BJ (cell line): Measurements from ENCODE around the gene ARHGAP24. TPM values are rescaled to one million over a fixed set of nuclear protein-coding genes. Genes with fewer than 3 reads are reported as not detected.

ENCODE experiments used
- CTCF ChIA-PET: fragments of 350-600 bp; formaldehyde crosslinking; extraction: SDS; loops from one replicate; lab custom pipeline; 2021; ENCODE audit warnings: antibody characterized with exemption, inconsistent platforms; lab: Yijun Ruan, JAX
- POLR2A ChIA-PET: fragments of 300-600 bp; sonication (Branson Sonifier 250); formaldehyde crosslinking; extraction: SDS; loops from one replicate; lab custom pipeline; 2021; ENCODE audit warnings: antibody characterized with exemption; lab: Charles Lee
- DNase-seq: peaks from one replicate; pipeline ENCODE4 v3.0.0-alpha.2; 2011; ENCODE audit warnings: low read depth
- H3K27me3 ChIP-seq: 2 replicates; pipeline ENCODE4 v1.6.0; 2011; ENCODE audit warnings: low read length; ENCODE audit not compliant: control insufficient read depth, insufficient read depth
- H3K36me3 ChIP-seq: 2 replicates; pipeline ENCODE4 v1.5.1; 2011; ENCODE audit warnings: low read length; ENCODE audit not compliant: control insufficient read depth, insufficient read depth
- H3K4me3 ChIP-seq: 2 replicates; pipeline ENCODE4 v1.5.1; 2011; ENCODE audit warnings: low read depth, mild to moderate bottlenecking, control low read depth, low read length
- CTCF ChIP-seq: IDR thresholded peaks from 2 replicates; pipeline ENCODE4 v1.5.1; 2011; ENCODE audit warnings: low read depth, mild to moderate bottlenecking, control low read depth, inconsistent platforms, low read length, moderate library complexity; ENCODE audit not compliant: insufficient read depth
- polyA plus RNA-seq: library from polyadenylated mRNA; depleted of rRNA; stranded (reverse); fragments of >200 nt; gene quantifications from 2 replicates; pipeline ENCODE4 v1.2.3, GENCODE V29; 2011

Gene ARHGAP24
- polyA plus RNA-seq, 1 experiment, result 17.7 TPM

GRCh38 chr4:85720735-85721134 lies 245.8 kb downstream of the ARHGAP24 start:
- no peak for TF ChIP-seq CTCF
- no peak overlapping the region for H3K4me3 ChIP-seq
- H3K36me3 ChIP-seq, result no peaks in the 10 kb centered on the region
- H3K27me3 ChIP-seq, result no peaks in the 10 kb centered on the region
- ChIA-PET CTCF (no interaction called here), POLR2A (no interaction called here)
- no peak for DNase-seq

GRCh38 chr4:85722401-85722800 lies 247.5 kb downstream of the ARHGAP24 start:
- no peak for DNase-seq

GRCh38 chr4:85722807-85723206 lies 247.9 kb downstream of the ARHGAP24 start:
- DNase-seq, result no peak
- no peaks in the 10 kb centered on the region for H3K27me3 ChIP-seq
- no peak for TF ChIP-seq CTCF
- no peaks in the 10 kb centered on the region for H3K36me3 ChIP-seq
- CTCF ChIA-PET, result no interaction called here
- POLR2A ChIA-PET, result no interaction called here
- H3K4me3 ChIP-seq, result no peak overlapping the region

More at GRCh38 chr4:85722401-85722800, 247.5 kb downstream of the ARHGAP24 start:
- ChIA-PET CTCF (no interaction called here), POLR2A (no interaction called here)
- H3K4me3 ChIP-seq, result no peak overlapping the region
- H3K27me3 ChIP-seq, result no peaks in the 10 kb centered on the region
- no peaks in the 10 kb centered on the region for H3K36me3 ChIP-seq
- no peak for TF ChIP-seq CTCF

GRCh38 chr4:85724791-85725563 lies 250.0 kb downstream of the ARHGAP24 start:
- POLR2A ChIA-PET, result no interaction called here
- no peak for TF ChIP-seq CTCF
- CTCF ChIA-PET, result interaction anchor here (1.2 kb wide), 1 partner anchor 322 kb away, joined by 4 read pairs; no protein-coding TSS in a partner anchor
- Histone ChIP-seq H3K27me3 (no peaks in the 10 kb centered on the region), H3K4me3 (no peak overlapping the region), H3K36me3 (no peaks in the 10 kb centered on the region)
- DNase-seq, result no peak

GRCh38 chr4:85725721-85726170 lies 250.8 kb downstream of the ARHGAP24 start:
- H3K4me3 ChIP-seq, result no peak overlapping the region
- POLR2A ChIA-PET, result no interaction called here
- no peaks in the 10 kb centered on the region for H3K27me3 ChIP-seq
- DNase-seq, result no peak
- no peak for TF ChIP-seq CTCF
- H3K36me3 ChIP-seq, result no peaks in the 10 kb centered on the region
- CTCF ChIA-PET, result interaction anchor here (1.2 kb wide), 1 partner anchor 322 kb away, joined by 4 read pairs; no protein-coding TSS in a partner anchor
